Measurements from ENCODE around the gene DBP.

Gene DBP

GRCh38 chr19:48661711-48662090 lies 24.5 kb upstream of the DBP start:
- H3F3A ChIP-seq (ENCODE audit: low read depth): no peaks in the 10 kb centered on the region
- H4K20me1 ChIP-seq (ENCODE audit: insufficient read depth, low read length, poor library complexity, severe bottlenecking): no peaks in the 10 kb centered on the region
- H3K79me2 ChIP-seq (ENCODE audit: insufficient read depth, low read length): no peaks in the 10 kb centered on the region
- H3K9ac ChIP-seq (ENCODE audit: low read depth, low read length, poor library complexity, severe bottlenecking): no peak overlapping the region
- H2AFZ ChIP-seq (ENCODE audit: low read length): peak overlapping the region; percentile 99; the same call in 1 of the 2 replicates
- H3K9me2 ChIP-seq (replicated peaks; ENCODE audit: low read depth, low read length): no peaks in the 10 kb centered on the region
- H3K4me2 ChIP-seq (ENCODE audit: low read depth, low read length, poor library complexity, severe bottlenecking): no peak overlapping the region
- H3K9me3 ChIP-seq (ENCODE audit: insufficient read depth, low read depth, low read length): no peaks in the 10 kb centered on the region
- H3K4me1 ChIP-seq (ENCODE audit: insufficient read depth, low read length, poor library complexity, severe bottlenecking): peaks cover 8% of the 10 kb centered on the region
- no peak for TF ChIP-seq CTCF (conservative IDR thresholded peaks at IDR 0.05; ENCODE audit: low read length)
- TF ChIP-seq EZH2phosphoT487 (IDR thresholded peaks at IDR 0.05; ENCODE audit: borderline replicate concordance): no peak
- no peaks in the 10 kb centered on the region for H3K27me3 ChIP-seq (ENCODE audit: insufficient read depth, low read length, poor library complexity, severe bottlenecking)
- H3K36me3 ChIP-seq (ENCODE audit: insufficient read depth, low read length): no peaks in the 10 kb centered on the region
- H3K4me3 ChIP-seq (ENCODE audit: low read length, poor library complexity, severe bottlenecking): no peak overlapping the region

GRCh38 chr19:48660852-48661710 lies 23.9 kb upstream of the DBP start:
- H3K9ac ChIP-seq (ENCODE audit: low read depth, low read length, poor library complexity, severe bottlenecking): peak overlapping the region; percentile 16
- H3K4me2 ChIP-seq (ENCODE audit: low read depth, low read length, poor library complexity, severe bottlenecking): peak overlapping the region; percentile 58

GRCh38 chr19:48659768-48660167 lies 22.6 kb upstream of the DBP start:
- TF ChIP-seq CTCF (conservative IDR thresholded peaks at IDR 0.05; ENCODE audit: low read length): no peak
- TF ChIP-seq EZH2phosphoT487 (IDR thresholded peaks at IDR 0.05; ENCODE audit: borderline replicate concordance): no peak
- Histone ChIP-seq H3K36me3 (ENCODE audit: insufficient read depth, low read length) (no peaks in the 10 kb centered on the region), H3F3A (ENCODE audit: low read depth) (no peaks in the 10 kb centered on the region), H2AFZ (ENCODE audit: low read length) (no peak overlapping the region), H3K9me2 (replicated peaks; ENCODE audit: low read depth, low read length) (no peaks in the 10 kb centered on the region), H3K79me2 (ENCODE audit: insufficient read depth, low read length) (no peaks in the 10 kb centered on the region), H3K27me3 (ENCODE audit: insufficient read depth, low read length, poor library complexity, severe bottlenecking) (no peaks in the 10 kb centered on the region), H3K4me2 (ENCODE audit: low read depth, low read length, poor library complexity, severe bottlenecking) (no peak overlapping the region), H3K9ac (ENCODE audit: low read depth, low read length, poor library complexity, severe bottlenecking) (no peak overlapping the region), H3K4me3 (ENCODE audit: low read length, poor library complexity, severe bottlenecking) (no peak overlapping the region), H3K9me3 (ENCODE audit: insufficient read depth, low read depth, low read length) (no peaks in the 10 kb centered on the region), H3K4me1 (ENCODE audit: insufficient read depth, low read length, poor library complexity, severe bottlenecking) (peaks cover 8% of the 10 kb centered on the region), H4K20me1 (ENCODE audit: insufficient read depth, low read length, poor library complexity, severe bottlenecking) (no peaks in the 10 kb centered on the region)

More at GRCh38 chr19:48660852-48661710, 23.9 kb upstream of the DBP start:
- Histone ChIP-seq H4K20me1 (ENCODE audit: insufficient read depth, low read length, poor library complexity, severe bottlenecking) (no peaks in the 10 kb centered on the region), H3K79me2 (ENCODE audit: insufficient read depth, low read length) (no peaks in the 10 kb centered on the region), H3K9me3 (ENCODE audit: insufficient read depth, low read depth, low read length) (no peaks in the 10 kb centered on the region), H3K4me1 (ENCODE audit: insufficient read depth, low read length, poor library complexity, severe bottlenecking) (peaks cover 8% of the 10 kb centered on the region), H2AFZ (ENCODE audit: low read length) (peak overlapping the region; percentile 99), H3K4me3 (ENCODE audit: low read length, poor library complexity, severe bottlenecking) (peak overlapping the region; percentile 63), H3F3A (ENCODE audit: low read depth) (no peaks in the 10 kb centered on the region), H3K27me3 (ENCODE audit: insufficient read depth, low read length, poor library complexity, severe bottlenecking) (no peaks in the 10 kb centered on the region), H3K9me2 (replicated peaks; ENCODE audit: low read depth, low read length) (no peaks in the 10 kb centered on the region), H3K36me3 (ENCODE audit: insufficient read depth, low read length) (no peaks in the 10 kb centered on the region)
- no peak for TF ChIP-seq CTCF (conservative IDR thresholded peaks at IDR 0.05; ENCODE audit: low read length)
- TF ChIP-seq EZH2phosphoT487 (IDR thresholded peaks at IDR 0.05; ENCODE audit: borderline replicate concordance): no peak

Data from Loucy (cell line).